IMR-90 (cell line): Measurements from ENCODE around the gene MLST8. TPM values are rescaled to one million over a fixed set of nuclear protein-coding genes. Genes with fewer than 3 reads are reported as not detected.

Experiments used
- ATAC-seq: fragments of 200-7000 bp; cut with Tn5 transposase; 2 replicates; pipeline ENCODE4 v1.9.1; 2020; ENCODE audit warnings: low read depth, mild to moderate bottlenecking, moderate library complexity
- BruUV-seq: library from RNA; stranded (reverse); fragments of 400-500 nt; replicated peaks from 2 replicates; lab custom pipeline; 2021; lab: Mats Ljungman, UMichigan
- CTCF ChIA-PET: fragments of 300-600 bp; formaldehyde crosslinking; extraction: SDS; loops from one replicate; lab custom pipeline; 2021; ENCODE audit warnings: antibody characterized with exemption; lab: Yijun Ruan, JAX
- POLR2A ChIA-PET: fragments of 300-600 bp; sonication (Branson Sonifier 250); formaldehyde crosslinking; loops from one replicate; lab custom pipeline; 2022; ENCODE audit warnings: antibody characterized with exemption; ENCODE audit not compliant: unreplicated experiment; lab: Charles Lee
- DNase-seq: peaks from one replicate; pipeline ENCODE4 v3.0.0; 2013
- H2AFZ ChIP-seq: replicated peaks from 2 replicates; pipeline ENCODE3; 2013; ENCODE audit warnings: low read length, mild to moderate bottlenecking; ENCODE audit not compliant: poor library complexity
- H2AK5ac ChIP-seq: 2 replicates; pipeline ENCODE4 v1.6.1; 2013; ENCODE audit warnings: low read depth, low read length, inconsistent platforms
- H2AK9ac ChIP-seq: replicated peaks from 2 replicates; pipeline ENCODE3; 2013; ENCODE audit warnings: mild to moderate bottlenecking, low read depth, low read length, moderate library complexity; ENCODE audit not compliant: poor library complexity
- H2BK120ac ChIP-seq: 2 replicates; pipeline ENCODE4 v1.6.1; 2013; ENCODE audit warnings: low read depth, low read length, inconsistent platforms
- H2BK15ac ChIP-seq: 3 replicates; pipeline ENCODE4 v1.6.1; 2013; ENCODE audit warnings: low read depth, low read length, inconsistent platforms
- H2BK20ac ChIP-seq: 2 replicates; pipeline ENCODE4 v1.6.1; 2013; ENCODE audit warnings: low read depth, mild to moderate bottlenecking, inconsistent platforms, low read length, moderate library complexity
- H2BK5ac ChIP-seq: 2 replicates; pipeline ENCODE4 v1.6.1; 2013; ENCODE audit warnings: mild to moderate bottlenecking, low read depth, low read length, inconsistent platforms; ENCODE audit not compliant: poor library complexity, severe bottlenecking
- H3K14ac ChIP-seq: replicated peaks from 2 replicates; pipeline ENCODE4 v1.6.1; 2013; ENCODE audit warnings: low read depth, low read length, inconsistent platforms
- H3K18ac ChIP-seq: 2 replicates; pipeline ENCODE4 v1.6.1; 2013; ENCODE audit warnings: low read depth, low read length, control low read depth
- H3K23ac ChIP-seq: 2 replicates; pipeline ENCODE4 v1.6.1; 2013; ENCODE audit warnings: low read depth, low read length, inconsistent platforms
- H3K27ac ChIP-seq: 2 replicates; pipeline ENCODE4 v1.5.1; 2013; ENCODE audit warnings: mild to moderate bottlenecking, control low read depth, low read length; ENCODE audit not compliant: insufficient read depth
- H3K27me3 ChIP-seq: 2 replicates; pipeline ENCODE4 v1.6.1; 2013; ENCODE audit warnings: low read length; ENCODE audit not compliant: control insufficient read depth, insufficient read depth
- H3K36me3 ChIP-seq: 2 replicates; pipeline ENCODE4 v1.6.1; 2013; ENCODE audit warnings: low read length, mixed read lengths; ENCODE audit not compliant: control insufficient read depth, insufficient read depth
- H3K4ac ChIP-seq: 2 replicates; pipeline ENCODE4 v1.6.1; 2013; ENCODE audit warnings: low read depth, low read length, inconsistent platforms
- H3K4me1 ChIP-seq: 2 replicates; pipeline ENCODE4 v1.6.1; 2013; ENCODE audit warnings: low read length, mixed read lengths; ENCODE audit not compliant: control insufficient read depth, insufficient read depth
- H3K4me2 ChIP-seq: 2 replicates; pipeline ENCODE4 v1.6.1; 2013; ENCODE audit warnings: low read depth, mild to moderate bottlenecking, control low read depth, low read length, moderate library complexity
- H3K4me3 ChIP-seq: 2 replicates; pipeline ENCODE4 v1.5.1; 2013; ENCODE audit warnings: low read depth, mild to moderate bottlenecking, control low read depth, low read length, moderate library complexity; ENCODE audit not compliant: insufficient read depth
- H3K56ac ChIP-seq: 2 replicates; pipeline ENCODE4 v1.6.1; 2013; ENCODE audit warnings: low read length, inconsistent platforms; ENCODE audit not compliant: insufficient read depth; ENCODE audit errors: extremely low read depth
- H3K79me1 ChIP-seq, 2 experiments: 2 replicates each; pipeline ENCODE4 v1.6.1; 2013; ENCODE audit warnings: low read length in 2 of 2, inconsistent platforms in 1 of 2, low read depth in 1 of 2
- H3K9ac ChIP-seq: 2 replicates; pipeline ENCODE4 v1.6.1; 2013; ENCODE audit warnings: low read depth, low read length, control low read depth
- H3K9me1 ChIP-seq: 2 replicates; pipeline ENCODE4 v1.6.1; 2013; ENCODE audit warnings: low read length, inconsistent platforms; ENCODE audit not compliant: insufficient read depth
- H3K9me3 ChIP-seq: 2 replicates; pipeline ENCODE4 v1.6.1; 2013; ENCODE audit warnings: low read length; ENCODE audit not compliant: control insufficient read depth, insufficient read depth
- H4K20me1 ChIP-seq: 2 replicates; pipeline ENCODE4 v1.6.1; 2013; ENCODE audit warnings: low read length, inconsistent platforms; ENCODE audit not compliant: insufficient read depth
- H4K5ac ChIP-seq: 2 replicates; pipeline ENCODE4 v1.6.1; 2013; ENCODE audit warnings: mild to moderate bottlenecking, low read depth, low read length, control low read depth
- H4K8ac ChIP-seq, 2 experiments: 2 replicates each; pipeline ENCODE4 v1.6.1; 2013; ENCODE audit warnings: low read depth in 2 of 2, low read length in 2 of 2, control low read depth in 1 of 2, inconsistent platforms in 1 of 2
- H4K91ac ChIP-seq: 2 replicates; pipeline ENCODE4 v1.6.1; 2013; ENCODE audit warnings: low read depth, low read length, inconsistent platforms; ENCODE audit not compliant: insufficient read depth
- FOS ChIP-seq: fragments of 150-350 bp; IDR thresholded peaks from 2 replicates; pipeline ENCODE4 v1.6.1; 2016; ENCODE audit warnings: low read depth, low read length
- MXI1 ChIP-seq: IDR thresholded peaks from 2 replicates; pipeline ENCODE4 v1.6.1; 2012; ENCODE audit warnings: low read depth, mild to moderate bottlenecking, low read length, moderate library complexity, borderline replicate concordance
- POLR2A ChIP-seq: IDR thresholded peaks from 2 replicates; pipeline ENCODE4 v1.6.1; 2012; ENCODE audit warnings: mild to moderate bottlenecking, low read depth, low read length
- SMC3 ChIP-seq: fragments of 150-350 bp; IDR thresholded peaks from 2 replicates; pipeline ENCODE4 v1.6.1; 2016; ENCODE audit warnings: low read depth, mild to moderate bottlenecking, antibody characterized with exemption, low read length, moderate library complexity
- WGBS, 2 experiments: methylation state at CpG; one replicate each; pipeline versions ENCODE4 v1.1.5 to v1.1.7; 2013; ENCODE audit warnings: missing lambda C conversion rate in 2 of 2; ENCODE audit not compliant: insufficient read length in 1 of 2; ENCODE audit errors: extremely low coverage in 2 of 2; 5-methylcytosine and 5-hydroxymethylcytosine counted together
- dilution Hi-C: fragments of 300-500 bp; cut with HindIII; formaldehyde crosslinking; loops from one replicate; pipeline ENCODE4 v1.14.3; 2018; ENCODE audit warnings: low sequenced_read_pairs; ENCODE audit not compliant: unreplicated experiment
- in situ Hi-C: fragments of 300-500 bp; cut with MboI; formaldehyde crosslinking; loops from 3 replicates; pipeline ENCODE4 v1.14.3; 2019; ENCODE audit warnings: low sequenced_read_pairs, inconsistent platforms, mixed read lengths
- intact Hi-C: fragments of 100-400 bp; cut with micrococcal nuclease; formaldehyde crosslinking; loops from 2 replicates; pipeline ENCODE4 v1.10.0; 2022
- polyA plus RNA-seq, 3 experiments: library from polyadenylated mRNA; depleted of rRNA; stranded (reverse); fragments of >200 nt; gene quantifications; 2 replicates each; pipeline ENCODE4 v1.2.3, GENCODE V29; 2012; ENCODE audit warnings: low replicate concordance in 1 of 3
- total RNA-seq: library from RNA; depleted of rRNA; stranded (reverse); fragments of >200 nt; gene quantifications from 2 replicates; pipeline ENCODE4 v1.2.3, GENCODE V29; 2012

Gene MLST8
- total and polyA plus RNA-seq, 2 of the 4 experiments (the other 2 are of a cell fraction) = 34.4 to 93.7 TPM

GRCh38 chr16:2177101-2177500 lies 28.2 kb upstream of the MLST8 start:
- dilution Hi-C loops (no loop called here), intact Hi-C loops (no loop called here), in situ Hi-C loops (no loop called here)
- Histone ChIP-seq H3K9me1 (no peaks in the 10 kb centered on the region), H2BK20ac (no peak overlapping the region), H3K23ac (no peak overlapping the region), H4K20me1 (peaks cover 2% of the 10 kb centered on the region; the same call in 1 of the 2 replicates), H2AK5ac (no peak overlapping the region), H3K4ac (no peak overlapping the region), H2BK120ac (no peak overlapping the region), H3K4me1 (no peaks in the 10 kb centered on the region), H3K9me3 (no peaks in the 10 kb centered on the region), H4K91ac (no peak overlapping the region), H4K8ac (no peak overlapping the region), H3K79me1 (no peaks in the 10 kb centered on the region), H4K5ac (no peak overlapping the region), H3K27me3 (no peaks in the 10 kb centered on the region), H3K4me2 (no peak overlapping the region), H3K14ac (no peak overlapping the region), H2AFZ (no peak overlapping the region), H3K4me3 (no peak overlapping the region), H3K18ac (no peak overlapping the region), H2BK15ac (no peak overlapping the region), H3K9ac (no peak overlapping the region), H3K36me3 (peaks cover 46% of the 10 kb centered on the region), H3K56ac (no peak overlapping the region), H2BK5ac (no peak overlapping the region), H2AK9ac (no peak overlapping the region), H3K27ac (no peak overlapping the region)
- POLR2A ChIA-PET = no interaction called here
- CTCF ChIA-PET = no interaction called here
- TF ChIP-seq SMC3 (no peak), MXI1 (no peak), FOS (no peak), POLR2A (no peak)
- no peak for DNase-seq
- ATAC-seq = no peak
- WGBS, 2 experiments = 93% methylated on average over 14 of the region's 18 CpGs; no CpG with 5 or more reads in 1 of the 2 experiments
- no TSS peak for BruUV-seq
